Measurements from ENCODE around the gene CSNK1G1.

Gene CSNK1G1

GRCh38 chr15:64148168-64148567 lies 207.8 kb downstream of the CSNK1G1 start:
- Histone ChIP-seq H3K27me3 (ENCODE audit: low read depth, low read length) (no peaks in the 10 kb centered on the region), H4K20me1 (ENCODE audit: insufficient read depth, low read length) (no peaks in the 10 kb centered on the region), H3K9ac (ENCODE audit: low read length) (no peak overlapping the region), H3K4me2 (ENCODE audit: low read length) (no peak overlapping the region), H3K27ac (ENCODE audit: low read length) (no peak overlapping the region), H3K79me2 (ENCODE audit: low read length) (no peaks in the 10 kb centered on the region; the same call in 1 of the 2 replicates), H3K36me3 (replicated peaks; ENCODE audit: low read depth, low read length) (peaks cover 10% of the 10 kb centered on the region), H3K9me3 (ENCODE audit: insufficient read depth, low read length) (no peaks in the 10 kb centered on the region), H2AFZ (ENCODE audit: low read depth, low read length) (no peak overlapping the region), H3K4me1 (ENCODE audit: low read length) (peaks cover 53% of the 10 kb centered on the region), H3K4me3 (ENCODE audit: low read length) (no peak overlapping the region)
- no peak for TF ChIP-seq EZH2phosphoT487 (IDR thresholded peaks at IDR 0.05; ENCODE audit: low read depth)
- TF ChIP-seq CTCF (IDR thresholded peaks at IDR 0.05; ENCODE audit: low read depth, low read length): no peak

- Histone ChIP-seq H3K79me2 (ENCODE audit: low read length) (no peaks in the 10 kb centered on the region; the same call in 1 of the 2 replicates), H3K4me1 (ENCODE audit: low read length) (peaks cover 52% of the 10 kb centered on the region)
- no peak for TF ChIP-seq EZH2phosphoT487 (IDR thresholded peaks at IDR 0.05; ENCODE audit: low read depth)
- TF ChIP-seq CTCF (IDR thresholded peaks at IDR 0.05; ENCODE audit: low read depth, low read length): no peak
Observed at GRCh38 chr15:64146885-64147681, 208.9 kb downstream of the CSNK1G1 start.

GRCh38 chr15:64146520-64146884 lies 209.5 kb downstream of the CSNK1G1 start:
- H3K9ac ChIP-seq (ENCODE audit: low read length): no peak overlapping the region
- no peak for TF ChIP-seq CTCF (IDR thresholded peaks at IDR 0.05; ENCODE audit: low read depth, low read length)
- TF ChIP-seq EZH2phosphoT487 (IDR thresholded peaks at IDR 0.05; ENCODE audit: low read depth): no peak
- H3K4me2 ChIP-seq (ENCODE audit: low read length): no peak overlapping the region
- H3K4me3 ChIP-seq (ENCODE audit: low read length): no peak overlapping the region
- no peak overlapping the region for H2AFZ ChIP-seq (ENCODE audit: low read depth, low read length)
- H3K27ac ChIP-seq (ENCODE audit: low read length): no peak overlapping the region
- H4K20me1 ChIP-seq (ENCODE audit: insufficient read depth, low read length): no peaks in the 10 kb centered on the region
- no peaks in the 10 kb centered on the region for H3K79me2 ChIP-seq (ENCODE audit: low read length)
- no peaks in the 10 kb centered on the region for H3K27me3 ChIP-seq (ENCODE audit: low read depth, low read length)
- H3K36me3 ChIP-seq (replicated peaks; ENCODE audit: low read depth, low read length): peaks cover 10% of the 10 kb centered on the region
- H3K9me3 ChIP-seq (ENCODE audit: insufficient read depth, low read length): no peaks in the 10 kb centered on the region
- H3K4me1 ChIP-seq (ENCODE audit: low read length): peaks cover 52% of the 10 kb centered on the region

More at GRCh38 chr15:64146885-64147681, 208.9 kb downstream of the CSNK1G1 start:
- no peak overlapping the region for H3K9ac ChIP-seq (ENCODE audit: low read length)
- H4K20me1 ChIP-seq (ENCODE audit: insufficient read depth, low read length): no peaks in the 10 kb centered on the region
- H3K4me3 ChIP-seq (ENCODE audit: low read length): no peak overlapping the region
- H3K9me3 ChIP-seq (ENCODE audit: insufficient read depth, low read length): no peaks in the 10 kb centered on the region
- H3K27ac ChIP-seq (ENCODE audit: low read length): no peak overlapping the region
- H2AFZ ChIP-seq (ENCODE audit: low read depth, low read length): no peak overlapping the region
- H3K4me2 ChIP-seq (ENCODE audit: low read length): no peak overlapping the region
- H3K36me3 ChIP-seq (replicated peaks; ENCODE audit: low read depth, low read length): peaks cover 10% of the 10 kb centered on the region
- H3K27me3 ChIP-seq (ENCODE audit: low read depth, low read length): no peaks in the 10 kb centered on the region

GRCh38 chr15:64146041-64146440 lies 209.9 kb downstream of the CSNK1G1 start:
- Histone ChIP-seq H3K4me1 (ENCODE audit: low read length) (peaks cover 51% of the 10 kb centered on the region), H3K9ac (ENCODE audit: low read length) (no peak overlapping the region), H3K9me3 (ENCODE audit: insufficient read depth, low read length) (no peaks in the 10 kb centered on the region), H2AFZ (ENCODE audit: low read depth, low read length) (no peak overlapping the region), H3K4me2 (ENCODE audit: low read length) (no peak overlapping the region), H3K36me3 (replicated peaks; ENCODE audit: low read depth, low read length) (peaks cover 10% of the 10 kb centered on the region), H3K27me3 (ENCODE audit: low read depth, low read length) (no peaks in the 10 kb centered on the region), H3K79me2 (ENCODE audit: low read length) (no peaks in the 10 kb centered on the region), H4K20me1 (ENCODE audit: insufficient read depth, low read length) (no peaks in the 10 kb centered on the region), H3K27ac (ENCODE audit: low read length) (0 out of 2 replicates have a peak overlapping the region, but pooled peaks have one; percentile 95), H3K4me3 (ENCODE audit: low read length) (no peak overlapping the region)
- TF ChIP-seq CTCF (IDR thresholded peaks at IDR 0.05; ENCODE audit: low read depth, low read length) (no peak), EZH2phosphoT487 (IDR thresholded peaks at IDR 0.05; ENCODE audit: low read depth) (no peak)

All from OCI-LY3 (cell line).